RPMI7951 (cell line): ENCODE results near the gene FCHSD2. TPM values are rescaled to one million over a fixed set of nuclear protein-coding genes. Genes with fewer than 3 reads are reported as not detected.
"Not testable (repeated sequence)": the region's sequence is repeated elsewhere in the genome, so short reads cannot be mapped to it uniquely, and the experiment has no call there.

Experiments
- DNase-seq: peaks from one replicate; pipeline ENCODE4 v3.0.0-alpha.2; 2012; ENCODE audit warnings: low read depth
- total RNA-seq: library from RNA; depleted of rRNA; stranded (reverse); fragments of >200 nt; shearing (Covaris generic); gene quantifications from 2 replicates; pipeline ENCODE4 v1.2.3, GENCODE V29; 2014

FCHSD2 gene
- total RNA-seq, 1 experiment from 2014 or later: 12.4 TPM

- no peak for DNase-seq
Observed at GRCh38 chr11:72932132-72932570, 210.0 kb downstream of the FCHSD2 start.

GRCh38 chr11:72930008-72930407 lies 212.1 kb downstream of the FCHSD2 start:
- no peak for DNase-seq

DNA sequence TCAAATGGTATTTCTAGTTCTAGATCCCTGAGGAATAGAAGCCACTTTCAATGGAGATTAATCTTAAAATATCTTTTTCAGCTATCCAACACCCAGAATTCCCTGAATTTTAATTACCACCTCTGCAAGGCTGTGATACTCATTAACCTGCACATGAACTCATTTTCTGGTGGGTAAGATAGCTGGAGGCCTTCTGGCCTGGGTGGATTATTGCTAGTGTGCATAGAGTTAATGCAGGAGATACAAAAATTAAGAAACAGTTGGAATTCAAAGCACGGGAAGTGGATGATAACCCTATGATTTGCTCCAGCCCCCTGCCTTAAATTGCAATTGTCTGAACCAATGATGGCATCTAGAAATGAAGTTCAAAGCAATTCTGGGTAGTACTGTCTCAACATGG lies 212.9 kb downstream of the FCHSD2 start:
- DNase-seq: no peak

DNA sequence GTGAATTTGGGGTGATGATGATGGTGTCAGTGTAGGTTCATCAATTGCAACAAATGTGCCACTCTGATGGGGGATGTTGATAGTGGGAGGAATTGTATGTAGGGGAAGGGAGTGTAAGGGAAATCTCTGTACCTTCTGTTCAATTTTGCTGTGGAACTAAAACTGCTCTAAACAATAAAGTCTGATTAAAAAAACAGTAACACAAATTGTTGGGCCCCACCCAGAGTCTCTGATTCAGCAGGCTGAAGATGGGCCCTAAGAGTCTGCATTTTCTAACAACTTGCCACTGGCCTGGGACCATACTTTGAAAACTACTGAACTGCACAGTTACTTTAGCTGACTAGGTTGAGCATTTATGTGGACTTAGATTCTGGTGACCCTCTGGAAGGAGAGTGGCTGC lies 214.7 kb downstream of the FCHSD2 start:
- no peak for DNase-seq

DNA sequence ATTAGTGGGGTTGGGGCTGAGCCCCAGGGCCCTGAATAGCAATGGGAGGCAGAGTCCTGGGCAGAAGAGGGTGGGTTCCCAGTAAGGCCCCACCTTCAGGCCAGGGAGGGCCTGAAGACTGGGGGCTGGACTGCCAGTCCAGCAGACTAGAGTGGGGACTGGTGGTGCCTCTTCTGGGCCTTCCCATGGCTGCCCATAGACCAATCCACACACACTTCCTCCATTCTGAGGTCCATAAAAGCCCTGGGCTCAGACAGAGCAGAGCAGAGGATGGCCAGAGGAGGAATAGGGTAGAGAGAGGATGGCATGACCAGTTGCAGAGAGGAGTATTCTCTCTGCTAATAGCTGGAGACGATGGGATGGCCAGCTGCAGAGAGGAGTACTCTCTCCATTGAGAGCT lies 216.0 kb downstream of the FCHSD2 start:
- no peak for DNase-seq

- DNase-seq: no peak
Observed at GRCh38 chr11:72925656-72926055, 216.5 kb downstream of the FCHSD2 start.

DNA sequence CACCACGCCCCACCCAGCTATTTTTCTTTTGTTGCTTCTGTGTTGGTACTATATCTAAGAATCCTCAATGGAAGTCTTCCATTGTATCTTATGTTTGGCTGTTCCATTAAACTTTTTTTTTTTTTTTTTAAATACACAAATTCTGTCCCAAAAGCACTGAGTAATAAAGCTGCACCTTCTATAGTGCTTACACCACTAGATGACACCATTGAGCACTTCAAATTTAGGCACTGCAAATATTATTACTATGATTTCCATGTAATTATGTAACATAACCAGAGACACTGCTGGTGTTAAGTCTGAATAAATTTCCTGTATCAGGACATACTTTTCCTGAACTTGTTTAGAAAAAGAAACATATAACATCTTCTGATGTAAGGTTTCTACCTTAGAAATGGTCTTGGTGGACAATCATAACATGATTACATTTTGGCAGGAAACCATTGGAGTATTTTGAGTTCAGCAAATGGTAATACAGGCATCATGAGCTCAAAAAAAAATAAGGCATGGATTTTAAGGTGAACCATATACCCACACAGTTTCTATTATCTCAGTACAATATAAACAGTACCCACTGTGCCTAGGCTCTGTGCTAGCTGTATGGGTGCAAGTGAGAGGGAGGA lies 217.4 kb downstream of the FCHSD2 start:
- DNase-seq: peak; percentile 25

DNA sequence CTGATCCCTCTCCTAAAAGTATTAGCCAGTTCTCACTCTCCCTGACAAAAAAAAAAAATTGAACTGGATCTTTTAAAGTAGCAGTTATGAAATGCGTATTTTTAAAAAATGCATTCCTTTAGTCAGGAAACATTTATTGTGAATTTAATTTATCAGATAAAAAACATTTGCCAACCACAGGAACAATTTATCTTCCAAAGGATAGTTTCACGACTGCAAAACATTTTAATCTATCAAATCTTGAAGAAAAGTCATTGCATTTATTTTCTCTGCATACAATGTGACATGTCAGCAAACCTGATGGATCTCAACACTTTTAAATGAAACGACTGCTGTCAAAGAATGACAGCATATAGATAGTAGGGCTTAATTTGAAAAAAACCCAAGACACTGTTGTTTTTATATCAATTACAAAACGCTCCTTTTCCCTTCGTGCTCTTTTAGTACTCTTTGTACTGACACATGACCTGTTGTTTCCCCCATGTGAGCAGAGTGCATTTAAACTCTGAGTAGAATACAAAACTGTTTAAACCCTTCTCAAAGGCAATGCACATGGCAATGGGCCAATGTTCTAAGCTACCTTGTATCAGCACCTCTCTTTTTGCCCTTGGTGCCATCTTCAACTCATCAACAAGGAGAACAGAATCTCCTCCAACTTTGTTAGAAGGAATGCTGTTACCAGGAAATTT lies 220.9 kb downstream of the FCHSD2 start:
- no peak for DNase-seq

- DNase-seq: no peak
Observed at GRCh38 chr11:72920001-72920400, 222.1 kb downstream of the FCHSD2 start.

GRCh38 chr11:72918851-72919250 lies 223.3 kb downstream of the FCHSD2 start:
- DNase-seq: no peak

GRCh38 chr11:72912253-72912652 lies 229.9 kb downstream of the FCHSD2 start:
- DNase-seq: no peak

- not testable (repeated sequence) for DNase-seq
Observed at GRCh38 chr11:72909558-72910388, 232.3 kb downstream of the FCHSD2 start.

- DNase-seq: peak; percentile 41
Observed at GRCh38 chr11:72908032-72908676, 234.0 kb downstream of the FCHSD2 start.

DNA sequence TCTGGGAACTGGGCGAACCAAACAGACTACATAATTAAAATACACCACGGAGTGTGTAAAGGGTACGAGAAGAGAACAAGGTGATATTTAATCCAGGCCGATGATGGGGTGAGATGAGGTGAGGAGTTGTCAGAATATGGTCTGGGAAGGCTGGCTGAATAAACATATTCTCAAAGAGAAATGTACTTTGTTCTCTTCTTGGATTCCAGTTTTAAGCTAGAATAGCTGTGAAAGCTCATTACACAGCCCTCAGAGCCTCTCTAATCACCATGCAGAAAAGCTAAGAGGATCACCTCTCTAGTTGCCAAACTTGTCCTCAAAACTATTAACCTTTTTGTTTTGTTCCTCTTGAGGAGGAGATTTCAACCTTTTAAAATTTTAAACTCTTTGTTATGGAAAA lies 238.1 kb downstream of the FCHSD2 start:
- no peak for DNase-seq

DNA sequence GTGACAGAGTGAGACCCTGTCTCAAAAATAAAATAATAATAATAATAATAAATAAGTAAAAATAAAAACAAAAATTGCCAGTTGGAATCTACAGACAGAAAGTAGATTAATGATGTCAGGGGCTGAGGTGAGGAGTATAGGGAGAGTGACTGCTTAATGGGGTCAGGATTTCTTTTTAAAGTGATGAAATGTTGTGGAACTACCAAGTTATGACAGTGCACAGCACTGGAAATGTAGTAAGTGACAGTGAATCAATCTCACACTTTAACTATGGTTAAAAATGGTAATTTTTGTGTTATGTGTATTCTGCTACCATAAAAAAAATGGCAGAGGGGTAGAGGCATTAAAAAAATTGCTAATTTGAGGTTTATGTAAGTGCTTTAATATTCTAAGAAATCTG lies 240.7 kb downstream of the FCHSD2 start:
- no peak for DNase-seq

GRCh38 chr11:72900013-72900412 lies 242.1 kb downstream of the FCHSD2 start:
- no peak for DNase-seq

- DNase-seq: no peak
Observed at GRCh38 chr11:72899238-72899637, 242.9 kb downstream of the FCHSD2 start.

DNA sequence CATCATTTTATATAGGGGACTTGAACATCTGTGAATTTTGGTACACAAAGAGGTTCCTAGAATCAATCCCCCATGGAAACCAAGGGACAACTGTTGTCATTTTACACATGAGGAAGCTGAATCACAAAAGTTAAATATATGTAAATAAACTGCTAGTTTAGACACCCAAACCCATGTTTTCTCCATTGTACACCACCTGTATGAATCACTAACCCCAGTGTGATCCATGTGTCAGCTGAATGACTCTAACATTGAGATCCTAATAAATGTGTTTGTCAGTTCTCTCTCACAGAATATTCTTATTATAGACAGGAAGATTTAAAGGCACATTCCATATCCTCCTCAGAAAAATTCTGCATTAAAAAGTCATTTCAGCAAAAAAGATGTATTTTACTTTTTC lies 244.6 kb downstream of the FCHSD2 start:
- no peak for DNase-seq

DNA sequence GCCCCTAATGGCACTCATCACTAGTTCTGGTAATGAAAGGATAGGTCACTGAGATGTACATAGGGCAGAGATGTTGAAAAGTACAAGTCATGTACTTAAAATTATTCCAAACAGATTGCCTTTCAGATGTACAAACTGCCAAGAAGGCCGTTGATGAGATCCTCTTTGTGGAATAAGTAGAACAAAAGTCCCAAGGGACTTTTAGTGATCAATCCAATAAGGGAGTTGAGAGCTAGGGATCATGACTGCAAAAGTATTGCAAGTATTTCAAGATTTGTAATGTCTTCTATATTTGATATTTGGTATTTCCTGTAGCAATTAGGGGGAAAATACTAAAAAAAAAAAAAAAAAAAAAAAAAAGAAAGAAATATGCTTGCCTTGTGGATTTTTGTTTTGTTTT lies 245.7 kb downstream of the FCHSD2 start:
- DNase-seq: no peak

GRCh38 chr11:72890881-72891280 lies 251.2 kb downstream of the FCHSD2 start:
- DNase-seq: no peak

DNA sequence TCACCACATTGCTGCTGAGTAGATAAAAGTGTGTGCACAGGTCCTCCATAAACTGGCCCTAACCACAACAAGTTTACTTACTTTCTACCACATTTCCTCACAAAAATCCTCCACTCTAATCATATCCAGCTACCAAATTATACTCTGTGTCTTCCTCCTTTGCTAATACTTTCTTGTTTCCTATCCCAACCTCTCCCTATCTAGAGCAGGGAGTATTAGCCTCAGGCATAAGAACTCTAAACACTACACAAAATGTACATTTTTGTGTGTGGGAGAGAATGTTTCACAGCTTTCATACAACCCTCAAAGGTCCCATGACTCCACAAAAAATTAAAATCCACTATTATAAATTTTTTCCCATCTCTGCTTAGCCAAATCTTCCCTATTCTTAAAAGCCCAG lies 255.5 kb downstream of the FCHSD2 start:
- DNase-seq: no peak
